Measurements from ENCODE around the gene CXCL3. TPM values are rescaled to one million over a fixed set of nuclear protein-coding genes. Genes with fewer than 3 reads are reported as not detected.
A peak's percentile ranks its signal among the peaks of the same experiment; 100 is the strongest.

CXCL3 gene
- total RNA-seq, 1 experiment from 2014 or later: 1.9 TPM

DNA sequence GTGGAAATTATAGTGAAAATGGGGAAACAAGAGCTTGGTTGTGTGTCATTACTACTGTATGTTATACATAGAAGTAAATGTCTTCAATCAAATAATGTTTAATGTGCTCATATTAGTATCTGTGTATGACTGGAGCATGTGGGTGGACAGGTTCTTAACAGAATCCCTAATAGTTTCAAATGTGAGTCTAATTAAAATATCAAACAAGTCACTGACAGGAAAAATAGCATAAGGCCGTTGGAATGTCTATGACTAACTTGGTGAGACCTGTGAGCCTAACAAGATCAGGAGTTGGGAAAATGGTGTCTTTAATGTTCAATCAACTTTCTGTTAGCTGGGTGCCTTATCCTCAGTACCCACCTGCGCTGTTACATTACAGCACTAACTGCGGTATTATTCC, 6.2 kb upstream of the CXCL3 start:
- intact Hi-C loops (cut with micrococcal nuclease): no loop called here
- POLR2A ChIA-PET: interaction anchor here (2.2 kb wide), 1 partner anchor 11 kb away, joined by 7 read pairs; no protein-coding TSS in a partner anchor
- peaks cover 0 to 7% of the 10 kb centered on the region in 2 experiments; a peak in 1 of 4 replicates for H3K4me1 ChIP-seq (ENCODE audit: control insufficient read depth in 1 of 2, insufficient read depth in 2 of 2, low read length in 2 of 2)
- peak overlapping the region; percentile 5 for H2AFZ ChIP-seq (ENCODE audit: low read depth, low read length, poor library complexity, severe bottlenecking)
- H3K9me3 ChIP-seq (ENCODE audit: control insufficient read depth in 1 of 2, insufficient read depth in 1 of 2, low read depth in 1 of 2, low read length in 2 of 2): no peaks in the 10 kb centered on the region
- no peak overlapping the region for H3K4me3 ChIP-seq (replicated peaks in 1 of 2; ENCODE audit: low read depth in 1 of 2, low read length in 2 of 2)
- H3K9ac ChIP-seq (ENCODE audit: low read length): no peak overlapping the region
- no peak for DNase-seq (ENCODE audit: low read depth, low spot score)
- no peaks in the 10 kb centered on the region for H3K79me2 ChIP-seq (ENCODE audit: insufficient read depth, low read length)
- TF ChIP-seq TCF7L2 (IDR thresholded peaks at IDR 0.05; ENCODE audit: borderline replicate concordance, extremely low read depth, insufficient read depth, insufficient read length) (no peak), FOSL1 (IDR thresholded peaks at IDR 0.05; ENCODE audit: low read depth) (peak; percentile 11; the same call in 1 of the 2 replicates), POLR2AphosphoS5 (IDR thresholded peaks at IDR 0.05; ENCODE audit: low read depth, low read length) (no peak), CEBPB (IDR thresholded peaks at IDR 0.05; ENCODE audit: low read depth) (no peak), EZH2phosphoT487 (IDR thresholded peaks at IDR 0.05; ENCODE audit: borderline replicate concordance) (no peak), POLR2A (IDR thresholded peaks at IDR 0.05; ENCODE audit: borderline replicate concordance, extremely low read depth, insufficient read depth, insufficient read length) (no peak)
- TF ChIP-seq, protein P1, sequence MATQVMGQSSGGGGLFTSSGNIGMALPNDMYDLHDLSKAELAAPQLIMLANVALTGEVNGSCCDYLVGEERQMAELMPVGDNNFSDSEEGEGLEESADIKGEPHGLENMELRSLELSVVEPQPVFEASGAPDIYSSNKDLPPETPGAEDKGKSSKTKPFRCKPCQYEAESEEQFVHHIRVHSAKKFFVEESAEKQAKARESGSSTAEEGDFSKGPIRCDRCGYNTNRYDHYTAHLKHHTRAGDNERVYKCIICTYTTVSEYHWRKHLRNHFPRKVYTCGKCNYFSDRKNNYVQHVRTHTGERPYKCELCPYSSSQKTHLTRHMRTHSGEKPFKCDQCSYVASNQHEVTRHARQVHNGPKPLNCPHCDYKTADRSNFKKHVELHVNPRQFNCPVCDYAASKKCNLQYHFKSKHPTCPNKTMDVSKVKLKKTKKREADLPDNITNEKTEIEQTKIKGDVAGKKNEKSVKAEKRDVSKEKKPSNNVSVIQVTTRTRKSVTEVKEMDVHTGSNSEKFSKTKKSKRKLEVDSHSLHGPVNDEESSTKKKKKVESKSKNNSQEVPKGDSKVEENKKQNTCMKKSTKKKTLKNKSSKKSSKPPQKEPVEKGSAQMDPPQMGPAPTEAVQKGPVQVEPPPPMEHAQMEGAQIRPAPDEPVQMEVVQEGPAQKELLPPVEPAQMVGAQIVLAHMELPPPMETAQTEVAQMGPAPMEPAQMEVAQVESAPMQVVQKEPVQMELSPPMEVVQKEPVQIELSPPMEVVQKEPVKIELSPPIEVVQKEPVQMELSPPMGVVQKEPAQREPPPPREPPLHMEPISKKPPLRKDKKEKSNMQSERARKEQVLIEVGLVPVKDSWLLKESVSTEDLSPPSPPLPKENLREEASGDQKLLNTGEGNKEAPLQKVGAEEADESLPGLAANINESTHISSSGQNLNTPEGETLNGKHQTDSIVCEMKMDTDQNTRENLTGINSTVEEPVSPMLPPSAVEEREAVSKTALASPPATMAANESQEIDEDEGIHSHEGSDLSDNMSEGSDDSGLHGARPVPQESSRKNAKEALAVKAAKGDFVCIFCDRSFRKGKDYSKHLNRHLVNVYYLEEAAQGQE (IDR thresholded peaks at IDR 0.05; ENCODE audit: low read depth): no peak
- TF ChIP-seq, protein P2, sequence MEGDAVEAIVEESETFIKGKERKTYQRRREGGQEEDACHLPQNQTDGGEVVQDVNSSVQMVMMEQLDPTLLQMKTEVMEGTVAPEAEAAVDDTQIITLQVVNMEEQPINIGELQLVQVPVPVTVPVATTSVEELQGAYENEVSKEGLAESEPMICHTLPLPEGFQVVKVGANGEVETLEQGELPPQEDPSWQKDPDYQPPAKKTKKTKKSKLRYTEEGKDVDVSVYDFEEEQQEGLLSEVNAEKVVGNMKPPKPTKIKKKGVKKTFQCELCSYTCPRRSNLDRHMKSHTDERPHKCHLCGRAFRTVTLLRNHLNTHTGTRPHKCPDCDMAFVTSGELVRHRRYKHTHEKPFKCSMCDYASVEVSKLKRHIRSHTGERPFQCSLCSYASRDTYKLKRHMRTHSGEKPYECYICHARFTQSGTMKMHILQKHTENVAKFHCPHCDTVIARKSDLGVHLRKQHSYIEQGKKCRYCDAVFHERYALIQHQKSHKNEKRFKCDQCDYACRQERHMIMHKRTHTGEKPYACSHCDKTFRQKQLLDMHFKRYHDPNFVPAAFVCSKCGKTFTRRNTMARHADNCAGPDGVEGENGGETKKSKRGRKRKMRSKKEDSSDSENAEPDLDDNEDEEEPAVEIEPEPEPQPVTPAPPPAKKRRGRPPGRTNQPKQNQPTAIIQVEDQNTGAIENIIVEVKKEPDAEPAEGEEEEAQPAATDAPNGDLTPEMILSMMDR (IDR thresholded peaks at IDR 0.05 in 2 of 3, conservative IDR thresholded peaks at IDR 0.05 in 1 of 3; ENCODE audit: borderline replicate concordance in 1 of 3, insufficient read depth in 1 of 3, low read depth in 2 of 3, low read length in 2 of 3): no peak
- CTCF ChIA-PET: interaction anchor here (0.8 kb wide), 1 partner anchor 10 kb away, joined by 3 read pairs; no protein-coding TSS in a partner anchor
- RAD21 ChIA-PET (ENCODE audit: low non-redundant PET in 1 of 2, low total read pairs in 2 of 2, uncharacterized antibody in 2 of 2, unreplicated experiment in 2 of 2): no interaction called here
- H4K20me1 ChIP-seq (ENCODE audit: insufficient read depth): no peaks in the 10 kb centered on the region
- H3K27ac ChIP-seq (ENCODE audit: low read depth, low read length): no peak overlapping the region
- no peaks in the 10 kb centered on the region for H3K9me2 ChIP-seq (ENCODE audit: insufficient read depth)
- ATAC-seq: no peak
- H3K4me2 ChIP-seq (ENCODE audit: low read length): no peak overlapping the region
- no TSS peak for BruUV-seq (replicated peaks)
- H3K36me3 ChIP-seq (ENCODE audit: control insufficient read depth in 1 of 2, insufficient read depth in 2 of 2, low read length in 2 of 2): no peaks in the 10 kb centered on the region
- H3K27me3 ChIP-seq (ENCODE audit: insufficient read depth, low read length): no peaks in the 10 kb centered on the region

Data from HCT116 (cell line).